Fibroblast of pulmonary artery (primary cell): Measurements from ENCODE around the gene KCNIP4.

Experiments used
- DNase-seq: peaks from one replicate; pipeline ENCODE4 v3.0.0-alpha.2; 2010; ENCODE audit warnings: low read depth
- H3K4me3 ChIP-seq: replicated peaks from 2 replicates; pipeline ENCODE4 v1.5.1; 2011; ENCODE audit warnings: low read depth, mild to moderate bottlenecking, control low read depth, low read length, moderate library complexity
- CTCF ChIP-seq: IDR thresholded peaks from 2 replicates; pipeline ENCODE4 v1.5.1; 2011; ENCODE audit warnings: mild to moderate bottlenecking, control low read depth, low read length, inconsistent platforms; ENCODE audit errors: missing control alignments

Gene KCNIP4

GRCh38 chr4:21476757-21477156, 471.8 kb downstream of the KCNIP4 start:
- H3K4me3 ChIP-seq, result no peak overlapping the region
- TF ChIP-seq CTCF, result no peak
- peak; percentile 10 for DNase-seq

GRCh38 chr4:21474195-21474594, 474.4 kb downstream of the KCNIP4 start:
- DNase-seq, result no peak
- H3K4me3 ChIP-seq, result no peak overlapping the region
- no peak for TF ChIP-seq CTCF

- no peak for TF ChIP-seq CTCF
- no peak overlapping the region for H3K4me3 ChIP-seq
- peak; percentile 39 for DNase-seq
These were observed 478.0 kb downstream of the KCNIP4 start for GRCh38 chr4:21470535-21470934.

- peak; percentile 37 for DNase-seq
- peak; percentile 61 for TF ChIP-seq CTCF
- no peak overlapping the region for H3K4me3 ChIP-seq
These were observed 478.9 kb downstream of the KCNIP4 start for GRCh38 chr4:21469438-21470300.

GRCh38 chr4:21467551-21467950, 481.0 kb downstream of the KCNIP4 start:
- DNase-seq, result no peak
- TF ChIP-seq CTCF, result no peak
- no peak overlapping the region for H3K4me3 ChIP-seq

- no peak overlapping the region for H3K4me3 ChIP-seq
- no peak for TF ChIP-seq CTCF
- no peak for DNase-seq
These were observed 491.3 kb downstream of the KCNIP4 start for GRCh38 chr4:21457086-21457840.
